NCI-H1930 (cell line): ENCODE data around the gene SMAD3.
"Not testable (repeated sequence)": the region's sequence is repeated elsewhere in the genome, so short reads cannot be mapped to it uniquely, and the experiment has no call there.

ENCODE experiments used
- DNase-seq, 2 experiments: peaks; one replicate each; lab custom pipeline; 2025; lab: John Stamatoyannopoulos, UW

Gene SMAD3

GRCh38 chr15:67063689-67064606 is 1.5 kb upstream of the SMAD3 start:
- no peak for DNase-seq

- DNase-seq = peak in 1 of 2 experiments; percentile 32
Measured at GRCh38 chr15:67064607-67065530, 533 bp upstream of the SMAD3 start.

- DNase-seq = no peak
Measured at GRCh38 chr15:67066041-67066958, 898 bp downstream of the SMAD3 start.

DNA sequence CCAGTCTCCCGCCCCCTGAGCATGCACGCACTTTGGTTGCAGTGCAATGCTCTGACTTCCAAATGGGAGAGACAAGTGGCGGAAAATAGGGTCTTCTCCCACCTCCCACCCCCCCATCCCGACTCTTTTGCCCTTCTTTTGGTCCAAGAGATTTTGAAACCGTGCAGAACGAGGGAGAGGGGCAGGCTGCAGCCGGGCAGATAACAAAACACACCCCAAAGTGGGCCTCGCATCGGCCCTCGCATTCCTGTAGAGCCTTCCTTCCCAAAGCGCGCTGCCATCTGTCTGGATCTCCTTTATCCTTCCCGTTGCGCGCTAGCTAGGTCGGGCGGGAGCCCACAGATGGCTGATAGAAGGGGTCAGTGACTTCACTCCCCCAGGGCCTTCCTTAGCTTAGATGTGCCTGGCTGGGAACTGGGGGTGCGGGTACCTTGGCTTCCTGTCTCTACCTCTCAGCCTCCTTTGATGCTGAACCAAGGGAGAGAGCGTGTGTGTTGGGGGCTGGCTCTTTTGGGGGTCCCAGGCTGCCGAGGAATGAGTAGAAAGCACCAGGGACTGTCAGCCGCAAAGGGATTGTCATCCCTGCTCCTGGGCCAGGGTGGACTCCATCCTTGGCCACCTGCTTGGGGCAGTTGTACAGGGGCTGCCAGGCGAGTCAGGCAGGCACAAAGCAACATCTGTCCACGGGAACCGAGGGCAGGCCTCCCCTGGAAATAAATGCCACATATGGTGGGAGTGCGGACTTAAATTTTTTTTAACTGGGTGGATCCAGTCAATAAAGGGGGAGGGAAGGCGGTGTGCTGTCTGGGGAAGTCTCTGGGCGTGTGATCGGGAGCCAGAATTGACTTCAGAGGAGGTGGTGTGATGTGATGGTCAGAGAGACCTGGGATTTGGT is 1.8 kb downstream of the SMAD3 start:
- DNase-seq = no peak

- DNase-seq = no peak
Measured at GRCh38 chr15:67067930-67068551, 2.6 kb downstream of the SMAD3 start.

- no peak for DNase-seq
Measured at GRCh38 chr15:67068710-67069400, 3.5 kb downstream of the SMAD3 start.

- no peak for DNase-seq
Measured at GRCh38 chr15:67070150-67070549, 4.7 kb downstream of the SMAD3 start.

GRCh38 chr15:67070892-67071664 is 5.7 kb downstream of the SMAD3 start:
- DNase-seq = no peak

GRCh38 chr15:67072442-67072841 is 7.0 kb downstream of the SMAD3 start:
- DNase-seq = no peak

- DNase-seq = no peak
Measured at GRCh38 chr15:67072958-67073357, 7.6 kb downstream of the SMAD3 start.

- DNase-seq = no peak
Measured at GRCh38 chr15:67074886-67075229, 9.5 kb downstream of the SMAD3 start.

DNA sequence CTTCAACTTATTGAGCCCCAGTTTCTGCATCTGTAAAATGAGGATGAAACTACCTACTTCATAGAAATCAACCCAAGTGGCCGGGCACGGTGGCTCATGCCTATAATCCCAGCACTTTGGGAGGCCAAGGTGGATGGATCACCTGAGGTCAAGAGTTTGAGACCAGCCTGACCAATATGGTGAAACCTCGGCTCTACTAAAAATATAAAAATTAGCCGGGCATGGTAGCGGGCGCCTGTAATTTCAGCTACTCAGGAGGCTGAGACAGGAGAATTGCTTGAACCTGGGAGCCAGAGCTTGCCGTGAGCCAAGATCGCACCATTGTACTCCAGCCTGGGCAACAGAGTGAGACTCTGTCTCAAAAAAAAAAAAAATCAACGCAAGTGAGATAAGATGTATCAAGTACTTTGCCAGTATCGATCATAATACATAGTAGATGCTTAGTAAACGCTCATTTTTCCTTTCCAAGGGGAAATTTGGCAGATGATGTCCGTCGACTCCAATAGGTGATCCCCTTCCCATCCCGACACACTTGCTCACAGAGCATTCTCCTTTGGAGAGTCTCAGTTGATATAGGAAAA is 10.2 kb downstream of the SMAD3 start:
- DNase-seq = not testable (repeated sequence)

DNA sequence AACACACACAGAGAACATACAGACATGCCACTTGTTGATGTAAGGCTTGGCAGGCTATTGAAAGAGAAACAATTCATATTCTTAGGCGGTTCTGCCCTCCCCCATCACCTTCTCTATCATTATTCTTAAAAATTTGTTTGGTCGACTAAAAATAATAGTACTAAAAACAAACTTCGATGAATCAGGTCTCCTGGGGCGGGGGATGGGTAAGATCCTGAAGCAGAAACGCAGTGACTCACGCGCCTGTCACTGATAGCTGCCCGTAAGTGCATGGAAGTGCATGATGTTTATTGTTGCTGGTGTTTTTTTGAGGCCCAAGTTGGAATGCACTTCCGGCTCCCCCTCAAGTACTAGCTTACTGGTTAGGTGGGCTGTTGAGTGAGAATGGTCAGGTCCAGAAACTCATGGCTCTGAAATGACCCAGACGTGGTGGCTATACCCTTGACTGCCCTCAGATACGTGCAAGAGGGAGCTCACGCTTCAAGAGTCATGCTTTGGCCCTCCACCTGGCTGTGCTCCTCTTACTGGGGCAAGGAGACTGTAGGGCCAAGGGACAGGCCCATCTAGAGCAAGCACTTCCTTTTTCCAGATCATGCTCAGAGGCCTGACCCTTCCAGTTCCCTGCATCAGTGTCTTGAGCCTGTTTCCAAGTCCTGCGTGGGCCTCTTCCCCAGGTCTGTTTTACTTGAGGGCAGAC is 10.9 kb downstream of the SMAD3 start:
- DNase-seq = no peak

GRCh38 chr15:67077641-67078215 is 12.3 kb downstream of the SMAD3 start:
- DNase-seq = no peak

- no peak for DNase-seq
Measured at GRCh38 chr15:67079361-67079760, 14.0 kb downstream of the SMAD3 start.

DNA sequence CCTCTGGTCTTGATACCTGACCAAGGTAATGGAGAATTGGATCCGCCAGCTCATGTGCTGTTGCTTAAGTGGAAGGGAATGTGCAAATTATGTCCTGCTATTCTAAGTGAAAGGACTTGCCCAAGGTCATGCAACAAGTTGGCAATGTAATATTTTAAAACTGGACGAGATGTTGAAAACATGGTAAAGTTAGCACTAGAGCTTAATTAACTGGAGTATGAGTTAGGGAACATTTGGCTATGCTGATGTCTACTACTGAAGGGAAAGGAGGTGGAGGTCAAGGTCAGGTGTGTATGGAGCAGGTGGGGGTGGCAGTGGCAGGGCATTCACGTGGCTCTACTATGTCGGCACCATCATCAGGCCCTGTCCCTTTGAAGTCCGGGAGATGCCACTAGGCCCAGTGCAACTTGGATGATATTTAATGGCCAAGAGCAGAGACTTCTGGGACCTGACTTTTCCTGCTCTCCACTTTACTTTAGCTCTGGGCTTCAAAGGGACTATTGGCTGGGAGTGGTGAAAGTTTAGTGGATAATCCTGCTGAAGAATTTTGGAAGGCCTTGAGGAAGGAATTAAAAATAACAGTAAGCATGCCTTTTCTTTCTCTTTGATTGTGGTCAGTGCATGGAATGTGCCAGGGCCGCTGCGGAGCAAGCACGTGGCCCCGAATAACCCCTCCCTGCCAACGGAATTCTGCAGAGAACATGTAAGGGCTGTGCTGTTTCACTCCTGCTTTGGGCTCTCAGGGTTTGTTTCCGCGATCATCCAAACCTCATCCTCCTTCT is 14.9 kb downstream of the SMAD3 start:
- no peak for DNase-seq
